Fibroblast of skin of abdomen (primary cell): ENCODE data around the gene SYTL5.

Source experiments
- DNase-seq: peaks from one replicate; pipeline ENCODE4 v3.0.0-alpha.2; 2013

Gene SYTL5

DNA sequence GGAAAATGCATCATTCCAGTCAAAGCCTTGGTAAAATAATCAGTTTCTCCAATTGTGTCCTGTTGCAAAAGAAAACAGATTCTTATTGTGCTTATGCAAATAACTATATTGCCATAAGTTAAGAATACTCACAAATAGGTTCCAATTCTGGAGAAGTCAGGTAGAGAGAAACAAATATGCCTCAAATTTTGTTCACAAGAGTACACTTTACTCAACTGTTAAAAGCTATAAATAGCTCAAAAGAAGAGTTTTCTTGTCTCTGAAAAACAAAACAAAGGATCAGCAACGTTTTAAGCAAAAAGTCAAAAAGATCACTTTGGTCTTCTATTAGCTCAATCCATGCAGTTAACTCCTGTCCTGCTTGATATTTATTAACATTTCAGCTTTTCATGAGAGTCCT lies 21.9 kb downstream of the SYTL5 start:
- no peak for DNase-seq

DNA sequence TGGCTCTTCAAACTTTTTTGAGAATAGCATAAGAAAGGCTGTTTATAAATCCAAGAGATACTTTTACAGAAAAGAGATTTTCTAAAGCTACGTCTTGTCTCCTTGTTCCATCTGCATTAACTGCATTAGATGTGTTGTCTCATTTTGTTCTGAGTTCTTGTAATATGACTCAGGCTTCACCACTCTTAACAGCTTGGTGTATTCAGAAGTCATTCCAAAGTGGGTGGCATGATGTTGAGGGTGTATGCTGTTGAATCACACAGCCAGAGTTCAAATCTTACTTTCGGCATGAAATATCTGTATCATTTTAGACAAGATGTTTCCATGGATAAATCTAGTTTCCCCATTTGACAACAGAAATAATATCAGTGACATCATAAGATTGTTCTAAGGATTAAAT lies 30.1 kb downstream of the SYTL5 start:
- no peak for DNase-seq

GRCh38 chrX:38038501-38038900 lies 32.1 kb downstream of the SYTL5 start:
- no peak for DNase-seq

GRCh38 chrX:38041237-38041636 lies 34.9 kb downstream of the SYTL5 start:
- DNase-seq, result no peak

DNA sequence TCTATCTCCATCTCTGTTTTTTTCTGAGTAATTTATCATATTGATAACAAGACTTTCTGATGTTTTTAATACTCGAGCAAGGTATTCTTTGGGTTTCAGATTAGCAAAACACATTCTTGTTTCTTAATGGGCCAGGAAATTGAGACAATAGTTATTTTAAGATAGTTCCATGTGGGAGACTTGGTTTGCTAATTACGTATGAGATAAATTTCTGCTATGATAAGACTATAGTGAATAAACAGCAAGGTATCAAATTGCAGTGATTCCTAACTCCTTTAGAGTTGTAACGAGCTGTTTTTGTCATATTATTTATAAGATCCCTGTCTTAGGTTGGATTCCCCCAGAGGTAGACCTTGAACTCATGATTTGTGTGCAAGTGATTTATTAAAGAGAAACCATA lies 38.3 kb downstream of the SYTL5 start:
- DNase-seq, result no peak

GRCh38 chrX:38045538-38046096 lies 39.3 kb downstream of the SYTL5 start:
- DNase-seq, result no peak

GRCh38 chrX:38048886-38049285 lies 42.5 kb downstream of the SYTL5 start:
- DNase-seq, result no peak

GRCh38 chrX:38050806-38051205 lies 44.5 kb downstream of the SYTL5 start:
- DNase-seq, result no peak

DNA sequence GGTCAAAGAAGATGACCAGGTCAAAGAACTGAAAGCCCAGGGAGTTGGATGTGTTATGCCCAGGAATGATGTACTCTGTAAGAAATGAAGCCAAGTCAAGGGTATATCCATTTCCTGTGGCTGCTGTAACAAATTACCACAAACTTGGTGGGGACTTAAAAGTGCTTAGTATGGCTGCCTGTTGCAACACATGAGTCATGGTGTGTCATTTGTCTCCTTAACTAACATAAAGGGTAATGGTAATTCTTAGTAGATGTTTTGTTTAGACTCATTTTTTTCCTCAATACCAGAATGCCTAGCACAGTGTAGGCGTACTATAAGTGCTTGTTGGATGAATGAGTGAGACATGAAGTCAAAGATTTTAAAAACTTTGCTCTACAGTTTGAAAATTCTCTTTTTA lies 45.7 kb downstream of the SYTL5 start:
- peak; percentile 87 for DNase-seq

- peak; percentile 51 for DNase-seq
These were observed 49.0 kb downstream of the SYTL5 start for GRCh38 chrX:38055170-38055847.

DNA sequence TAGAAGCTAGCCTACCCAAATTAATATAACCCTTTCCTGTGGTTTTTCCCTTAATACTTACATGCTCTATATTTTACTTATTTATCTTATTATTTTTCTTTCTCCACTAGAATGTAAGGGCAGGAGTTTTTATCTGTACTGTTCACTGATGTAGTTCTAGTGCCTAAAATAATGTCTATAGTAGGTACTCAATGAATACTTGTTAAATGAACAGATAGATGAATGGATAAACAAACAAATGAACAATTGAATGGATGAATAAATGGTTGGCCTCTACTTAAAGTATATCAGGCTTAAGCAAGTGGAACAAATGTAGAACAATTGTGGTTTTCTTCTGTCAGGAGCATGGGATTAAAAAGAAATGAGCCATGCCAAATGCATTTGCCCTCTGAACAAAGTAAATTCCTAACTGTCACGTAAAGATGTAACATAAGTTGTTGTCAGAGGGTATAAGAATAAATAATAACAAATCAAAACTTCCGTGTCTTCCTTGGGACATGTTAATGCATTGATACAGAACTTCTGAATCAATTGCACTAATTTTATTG lies 54.1 kb downstream of the SYTL5 start:
- DNase-seq, result peak; percentile 0

DNA sequence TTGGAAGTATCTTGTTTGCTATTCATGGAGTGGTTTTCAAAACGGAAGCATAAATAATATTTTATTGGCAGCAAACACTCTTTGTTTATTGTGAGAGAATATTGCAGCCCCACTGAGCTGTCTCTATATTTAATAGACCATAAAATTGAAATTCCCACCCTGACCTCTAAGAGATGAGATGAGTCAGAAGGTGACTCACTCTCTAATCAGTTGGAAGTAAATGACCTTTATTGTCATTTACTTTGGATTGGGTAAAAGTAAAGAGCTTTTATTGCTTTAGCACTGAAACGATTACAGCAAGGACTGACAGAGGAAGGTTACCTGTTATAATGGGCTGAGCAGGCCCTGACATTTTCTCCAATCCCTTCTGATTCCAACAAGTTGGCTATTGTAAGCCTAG lies 55.0 kb downstream of the SYTL5 start:
- peak; percentile 32 for DNase-seq

DNA sequence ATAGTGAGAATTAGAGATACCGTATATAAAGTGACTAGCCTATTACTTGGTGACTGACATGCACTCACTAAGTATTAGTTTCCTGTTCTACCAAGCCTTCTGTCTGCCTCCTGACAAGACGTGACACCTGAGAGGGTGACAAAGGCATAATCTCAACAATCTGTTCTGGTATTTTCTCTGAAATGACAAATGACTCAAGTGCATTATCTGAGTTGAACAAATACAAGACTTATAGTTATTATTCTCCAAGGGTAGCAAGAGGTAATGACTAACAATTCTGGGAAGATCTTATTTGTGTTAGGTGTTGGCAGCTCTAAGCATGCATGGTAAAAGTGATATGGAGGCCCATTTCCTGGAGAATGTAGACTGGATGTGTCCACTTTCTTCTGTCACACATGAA lies 60.6 kb downstream of the SYTL5 start:
- no peak for DNase-seq

GRCh38 chrX:38069273-38069672 lies 62.9 kb downstream of the SYTL5 start:
- no peak for DNase-seq

DNA sequence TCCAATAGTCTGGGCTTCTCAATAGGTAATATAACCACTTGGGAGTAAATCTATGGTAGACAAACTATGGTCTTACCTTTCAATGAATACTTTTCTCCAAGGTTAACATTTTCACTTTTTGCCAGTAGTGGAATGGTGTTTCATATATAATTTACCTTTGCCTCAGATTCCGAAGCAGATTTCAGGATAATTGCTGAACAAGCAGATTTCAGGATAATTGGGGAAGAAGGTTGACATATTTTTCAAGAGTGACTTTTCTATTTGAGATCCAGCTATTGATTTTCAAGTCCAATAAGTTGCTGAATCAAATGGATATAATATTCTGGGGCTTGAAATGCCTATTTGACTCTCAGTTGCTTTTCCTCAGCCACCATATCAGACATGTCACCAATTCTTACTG lies 63.6 kb downstream of the SYTL5 start:
- DNase-seq, result no peak

DNA sequence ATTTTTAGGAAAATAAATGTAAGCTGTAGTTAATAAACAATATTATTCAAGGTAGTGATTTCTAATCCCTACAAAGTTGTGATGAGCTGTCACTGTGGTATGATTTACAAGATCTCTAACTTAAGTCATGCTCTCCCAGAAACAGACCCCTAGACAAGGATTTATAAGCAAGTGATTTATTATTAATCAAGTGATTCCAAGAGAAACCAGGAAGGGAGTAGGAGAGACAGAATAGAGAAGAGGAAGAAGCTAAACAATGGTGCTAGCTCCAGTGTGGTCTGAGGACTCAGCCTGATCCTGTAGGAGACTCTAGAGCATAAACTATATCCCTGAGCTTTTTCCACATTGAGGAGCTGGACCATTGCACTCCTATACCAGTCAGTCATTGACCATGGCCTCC lies 73.1 kb downstream of the SYTL5 start:
- DNase-seq, result no peak

DNA sequence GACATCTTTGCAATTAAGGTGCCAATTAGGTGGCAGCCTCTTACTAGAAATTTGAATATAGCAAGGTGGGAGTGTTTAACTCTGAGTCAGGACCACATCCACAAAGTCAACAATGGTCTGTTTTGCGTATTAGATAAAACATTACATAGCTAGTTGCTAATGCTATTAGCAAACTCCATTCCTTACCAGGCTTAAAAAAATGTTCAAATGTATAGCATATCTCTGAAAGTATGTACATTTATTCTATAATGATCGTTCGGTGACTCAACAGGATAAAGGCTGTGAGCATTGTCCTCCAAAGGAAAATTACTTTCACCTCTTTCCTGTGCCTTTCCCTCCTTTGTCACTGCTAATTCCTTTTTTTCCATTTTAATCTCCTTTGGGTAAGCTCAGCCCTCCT lies 74.5 kb downstream of the SYTL5 start:
- peak; percentile 23 for DNase-seq

DNA sequence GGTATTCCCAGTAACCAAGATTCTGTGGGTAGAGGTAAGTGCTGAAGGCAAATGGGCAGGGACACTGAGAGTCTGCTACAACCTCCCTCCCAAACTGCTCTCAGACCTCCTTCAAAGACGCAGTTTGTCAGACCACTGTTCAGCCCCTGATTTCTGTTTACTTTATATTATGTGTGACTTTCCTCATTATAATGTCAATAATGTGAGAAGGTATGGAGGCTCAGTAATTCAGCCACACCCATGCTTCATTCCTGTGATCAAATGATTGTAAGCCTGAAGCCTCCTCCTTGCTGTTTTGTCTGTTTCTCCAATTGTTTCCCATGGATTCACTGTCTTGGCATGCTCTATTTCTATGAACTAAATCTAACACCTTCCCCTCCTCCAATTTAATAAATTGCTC lies 75.6 kb downstream of the SYTL5 start:
- DNase-seq, result no peak

- no peak for DNase-seq
These were observed 76.0 kb downstream of the SYTL5 start for GRCh38 chrX:38082309-38082708.

DNA sequence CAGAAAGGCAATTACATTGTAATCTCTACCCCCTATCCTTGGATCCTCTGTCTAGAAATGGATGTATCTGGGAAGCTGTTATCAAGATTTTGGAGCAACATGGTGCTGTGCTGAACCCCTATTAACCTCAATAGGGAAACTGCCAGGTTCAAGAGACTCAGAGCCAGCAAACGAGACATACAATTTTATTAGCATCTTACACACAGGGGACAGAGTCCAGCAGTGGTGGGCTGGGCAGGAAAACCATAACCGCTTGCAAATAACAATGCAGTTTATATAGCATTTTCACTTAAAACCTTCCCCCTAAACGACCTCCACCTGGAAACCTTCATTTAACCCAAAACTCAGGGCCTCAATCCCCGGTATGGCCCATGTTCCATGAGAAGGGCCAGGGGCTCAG lies 79.5 kb downstream of the SYTL5 start:
- no peak for DNase-seq

DNA sequence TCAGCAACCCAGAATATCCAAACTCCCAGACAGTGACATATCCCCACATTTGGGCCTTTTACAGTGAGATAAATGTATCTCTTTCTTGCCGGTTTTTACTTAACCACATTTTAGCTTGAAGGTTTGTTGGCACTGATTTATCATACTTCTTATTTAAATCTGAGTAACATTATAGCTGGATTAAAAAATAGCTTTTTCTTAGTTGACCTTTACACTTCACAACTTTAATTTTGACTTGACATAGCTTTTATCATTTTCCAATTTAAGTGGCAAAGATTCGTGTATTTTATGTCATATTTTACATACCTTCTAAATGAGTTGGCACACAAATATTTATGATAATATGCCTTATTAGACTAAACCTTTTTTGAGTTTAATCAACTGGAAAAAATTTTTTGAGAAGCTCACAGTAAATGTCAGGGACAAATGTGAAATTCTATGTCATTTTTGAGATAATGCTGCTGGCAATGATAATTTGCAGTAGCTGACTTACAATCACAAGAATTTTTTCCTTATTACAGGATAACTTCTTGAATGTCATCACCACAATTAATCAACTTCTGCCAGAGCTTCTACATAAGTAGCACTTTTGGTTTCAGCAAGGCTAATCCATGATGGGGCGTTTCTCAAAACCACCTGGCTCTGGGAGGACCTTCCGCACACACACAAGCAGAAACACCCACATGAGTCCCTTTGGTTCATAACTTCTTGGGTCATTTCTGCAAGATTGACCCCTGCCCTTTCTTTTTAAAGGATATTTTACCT lies 80.3 kb downstream of the SYTL5 start:
- peak; percentile 36 for DNase-seq

GRCh38 chrX:38087594-38087993 lies 81.2 kb downstream of the SYTL5 start:
- no peak for DNase-seq

DNA sequence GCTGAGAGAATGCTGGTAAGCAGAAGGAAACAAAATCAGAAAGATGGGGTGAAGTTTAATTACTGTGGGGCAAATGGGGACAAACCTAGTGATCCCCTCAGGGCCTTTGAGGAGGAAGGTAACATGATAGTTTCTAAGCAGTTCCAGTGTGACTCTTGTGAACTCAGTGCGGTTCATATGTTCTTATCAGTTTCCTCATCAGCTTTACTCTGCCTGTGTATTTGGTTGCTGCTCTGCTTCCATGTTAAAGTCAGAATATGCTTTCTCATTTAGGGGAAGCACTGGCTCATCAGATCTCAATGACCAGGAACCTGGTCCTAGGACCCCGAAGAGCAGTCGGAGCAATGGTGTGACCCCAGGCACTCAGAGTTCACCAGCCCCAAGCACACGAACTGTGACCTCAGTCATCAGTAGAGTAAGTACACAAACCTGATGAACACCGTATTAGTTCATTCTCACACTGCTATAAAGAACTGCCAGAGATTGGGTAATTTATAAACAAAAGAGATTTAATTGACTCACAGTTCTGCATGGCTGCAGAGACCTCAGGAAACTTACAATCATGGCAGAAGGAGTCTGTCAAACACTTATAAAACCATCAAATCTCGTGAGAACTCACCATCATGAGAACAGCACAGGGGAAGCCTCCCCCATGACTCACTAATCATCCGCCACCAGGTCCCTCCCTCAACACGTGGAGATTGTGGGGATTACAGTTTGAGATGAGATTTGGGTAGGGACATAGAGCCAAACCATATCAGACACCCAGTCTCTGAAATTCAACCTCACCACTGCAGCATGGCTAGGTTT lies 83.0 kb downstream of the SYTL5 start:
- DNase-seq, result no peak
